Mesendoderm (in vitro differentiated cells): ENCODE results near the gene ZMYM2.

Source experiments
- DNase-seq: peaks from one replicate; pipeline ENCODE4 v3.0.0; 2013
- H2AK5ac ChIP-seq: 2 replicates; pipeline ENCODE4 v1.6.1; 2013; ENCODE audit warnings: low read length, inconsistent platforms
- H2BK120ac ChIP-seq: 2 replicates; pipeline ENCODE4 v1.6.1; 2013; ENCODE audit warnings: low read depth, mild to moderate bottlenecking, low read length, moderate library complexity, mixed read lengths
- H2BK15ac ChIP-seq: replicated peaks from 2 replicates; pipeline ENCODE4 v1.6.1; 2013; ENCODE audit warnings: low read depth, mild to moderate bottlenecking, moderate library complexity
- H2BK5ac ChIP-seq: 2 replicates; pipeline ENCODE4 v1.6.1; 2013; ENCODE audit warnings: low read length, inconsistent platforms
- H3K18ac ChIP-seq: 2 replicates; pipeline ENCODE4 v1.6.1; 2013; ENCODE audit warnings: mild to moderate bottlenecking, low read length, mixed read lengths
- H3K23ac ChIP-seq: one replicate; pipeline ENCODE4 v1.6.1; 2013; ENCODE audit warnings: low read length
- H3K27ac ChIP-seq: 2 replicates; pipeline ENCODE4 v1.5.1; 2013; ENCODE audit warnings: low read depth, mild to moderate bottlenecking, inconsistent platforms, low read length, moderate library complexity
- H3K27me3 ChIP-seq: 2 replicates; pipeline ENCODE4 v1.6.1; 2013; ENCODE audit warnings: low read length, control low read depth, mild to moderate bottlenecking, inconsistent platforms; ENCODE audit not compliant: insufficient read depth, poor library complexity
- H3K36me3 ChIP-seq: 2 replicates; pipeline ENCODE4 v1.6.1; 2013; ENCODE audit warnings: low read length, inconsistent platforms; ENCODE audit not compliant: control insufficient read depth, insufficient read depth
- H3K4ac ChIP-seq: one replicate; pipeline ENCODE4 v1.6.1; 2013; ENCODE audit warnings: low read depth, mild to moderate bottlenecking, low read length, moderate library complexity
- H3K4me1 ChIP-seq: 2 replicates; pipeline ENCODE4 v1.6.1; 2013; ENCODE audit warnings: low read depth, low read length, inconsistent platforms; ENCODE audit not compliant: control insufficient read depth
- H3K4me2 ChIP-seq: 2 replicates; pipeline ENCODE4 v1.6.1; 2013; ENCODE audit warnings: low read length
- H3K4me3 ChIP-seq: 2 replicates; pipeline ENCODE4 v1.5.1; 2013; ENCODE audit warnings: mild to moderate bottlenecking, low read length
- H3K56ac ChIP-seq: one replicate; pipeline ENCODE4 v1.6.1; 2013; ENCODE audit warnings: low read length
- H3K79me1 ChIP-seq: 2 replicates; pipeline ENCODE4 v1.6.1; 2013; ENCODE audit warnings: low read length, inconsistent platforms
- H3K79me2 ChIP-seq: 2 replicates; pipeline ENCODE4 v1.6.1; 2013; ENCODE audit warnings: mild to moderate bottlenecking, low read length; ENCODE audit not compliant: control insufficient read depth, insufficient read depth
- H3K9ac ChIP-seq: 2 replicates; pipeline ENCODE4 v1.6.1; 2013; ENCODE audit warnings: low read length, inconsistent platforms
- H4K5ac ChIP-seq: one replicate; pipeline ENCODE4 v1.6.1; 2013; ENCODE audit warnings: low read length
- H4K8ac ChIP-seq: one replicate; pipeline ENCODE4 v1.6.1; 2013; ENCODE audit warnings: low read depth, mild to moderate bottlenecking, control low read depth, low read length, moderate library complexity
- WGBS: extraction: QIAGEN DNeasy Blood & Tissue Kit; methylation state at CpG from one replicate; pipeline ENCODE4 v1.1.7; 2013; ENCODE audit warnings: low lambda C conversion rate, missing lambda C conversion rate; ENCODE audit not compliant: insufficient coverage; ENCODE audit errors: extremely low coverage; 5-methylcytosine and 5-hydroxymethylcytosine counted together

Gene ZMYM2

DNA sequence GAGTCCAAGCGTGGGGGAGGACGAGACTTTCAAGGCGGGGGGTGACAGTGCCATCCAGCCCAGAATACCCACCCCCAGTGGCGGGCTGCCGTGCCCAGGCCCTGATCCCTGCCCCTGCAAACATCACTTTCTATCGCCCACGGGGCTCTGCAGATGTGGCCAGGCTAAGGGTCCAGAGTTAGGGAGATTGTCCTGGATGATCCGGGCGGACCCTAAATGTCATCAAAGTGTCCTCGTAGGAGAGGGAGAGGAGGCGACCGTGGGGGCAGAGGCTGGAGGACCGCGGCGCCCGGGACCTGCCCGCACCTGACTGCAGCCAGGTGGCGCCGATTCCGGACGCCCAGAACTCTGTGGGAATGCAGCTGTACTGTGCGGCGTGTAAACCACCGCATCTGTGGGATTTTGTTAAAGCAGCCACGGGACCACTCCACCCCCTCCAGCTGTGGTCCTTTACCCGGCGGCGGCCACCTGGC is 170.0 kb downstream of the ZMYM2 start:
- H3K4me1 ChIP-seq = no peaks in the 10 kb centered on the region
- no peak overlapping the region for H2BK5ac ChIP-seq
- no peaks in the 10 kb centered on the region for H3K36me3 ChIP-seq
- no peak overlapping the region for H4K8ac ChIP-seq
- H3K27me3 ChIP-seq = no peaks in the 10 kb centered on the region
- no peaks in the 10 kb centered on the region for H3K79me2 ChIP-seq
- H4K5ac ChIP-seq = no peak overlapping the region
- no peak overlapping the region for H2AK5ac ChIP-seq
- no peak overlapping the region for H2BK15ac ChIP-seq
- H3K23ac ChIP-seq = no peak overlapping the region
- no peak overlapping the region for H2BK120ac ChIP-seq
- no peak for DNase-seq
- WGBS = no CpG with 5 or more reads among the region's 28 CpGs
- peak overlapping the region; percentile 98 for H3K4me2 ChIP-seq
- H3K4me3 ChIP-seq = peak overlapping the region; percentile 30
- peak overlapping the region; percentile 93 for H3K56ac ChIP-seq
- no peak overlapping the region for H3K18ac ChIP-seq
- H3K79me1 ChIP-seq = no peaks in the 10 kb centered on the region
- no peak overlapping the region for H3K27ac ChIP-seq
- no peak overlapping the region for H3K4ac ChIP-seq
- H3K9ac ChIP-seq = peak overlapping the region; percentile 86

- Histone ChIP-seq H3K4me2 (no peak overlapping the region), H3K27me3 (no peaks in the 10 kb centered on the region), H3K4me3 (no peak overlapping the region), H3K79me2 (no peaks in the 10 kb centered on the region), H3K23ac (no peak overlapping the region), H3K18ac (no peak overlapping the region), H2BK5ac (no peak overlapping the region), H3K9ac (no peak overlapping the region), H2AK5ac (no peak overlapping the region), H4K8ac (no peak overlapping the region), H3K4me1 (no peaks in the 10 kb centered on the region), H2BK120ac (no peak overlapping the region), H3K4ac (no peak overlapping the region), H3K56ac (no peak overlapping the region), H3K79me1 (no peaks in the 10 kb centered on the region), H3K27ac (no peak overlapping the region), H3K36me3 (no peaks in the 10 kb centered on the region), H4K5ac (no peak overlapping the region), H2BK15ac (no peak overlapping the region)
- WGBS = no CpG with 5 or more reads among the region's 18 CpGs
- DNase-seq = no peak
Observed at GRCh38 chr13:20129076-20129475, 170.5 kb downstream of the ZMYM2 start.

GRCh38 chr13:20130012-20130411 is 171.5 kb downstream of the ZMYM2 start:
- H3K27ac ChIP-seq = no peak overlapping the region
- no peak overlapping the region for H3K4me2 ChIP-seq
- no peak overlapping the region for H2BK120ac ChIP-seq
- H2AK5ac ChIP-seq = no peak overlapping the region
- H3K79me2 ChIP-seq = no peaks in the 10 kb centered on the region
- no peak overlapping the region for H4K5ac ChIP-seq
- no peak overlapping the region for H3K9ac ChIP-seq
- H3K4me3 ChIP-seq = no peak overlapping the region
- no peak overlapping the region for H3K56ac ChIP-seq
- H3K36me3 ChIP-seq = no peaks in the 10 kb centered on the region
- no peaks in the 10 kb centered on the region for H3K4me1 ChIP-seq
- no peak overlapping the region for H3K18ac ChIP-seq
- H3K4ac ChIP-seq = no peak overlapping the region
- DNase-seq = no peak
- no CpG with 5 or more reads among the region's 2 CpGs for WGBS
- H3K23ac ChIP-seq = no peak overlapping the region
- no peaks in the 10 kb centered on the region for H3K27me3 ChIP-seq
- no peak overlapping the region for H4K8ac ChIP-seq
- no peak overlapping the region for H2BK5ac ChIP-seq
- no peak overlapping the region for H2BK15ac ChIP-seq
- H3K79me1 ChIP-seq = no peaks in the 10 kb centered on the region

GRCh38 chr13:20130652-20131051 is 172.1 kb downstream of the ZMYM2 start:
- H3K36me3 ChIP-seq = no peaks in the 10 kb centered on the region
- H2BK15ac ChIP-seq = no peak overlapping the region
- no peak overlapping the region for H4K5ac ChIP-seq
- no peak overlapping the region for H3K4me2 ChIP-seq
- DNase-seq = no peak
- H3K4ac ChIP-seq = no peak overlapping the region
- no peaks in the 10 kb centered on the region for H3K27me3 ChIP-seq
- no peak overlapping the region for H4K8ac ChIP-seq
- H2BK120ac ChIP-seq = no peak overlapping the region
- no peak overlapping the region for H2AK5ac ChIP-seq
- H3K4me3 ChIP-seq = no peak overlapping the region
- no peak overlapping the region for H3K23ac ChIP-seq
- H3K9ac ChIP-seq = no peak overlapping the region
- H3K79me1 ChIP-seq = no peaks in the 10 kb centered on the region
- H3K18ac ChIP-seq = no peak overlapping the region
- no peak overlapping the region for H2BK5ac ChIP-seq
- no peaks in the 10 kb centered on the region for H3K4me1 ChIP-seq
- H3K27ac ChIP-seq = no peak overlapping the region
- H3K56ac ChIP-seq = no peak overlapping the region
- H3K79me2 ChIP-seq = no peaks in the 10 kb centered on the region
- WGBS = 100% methylated on average over 1 of the region's 2 CpGs

DNA sequence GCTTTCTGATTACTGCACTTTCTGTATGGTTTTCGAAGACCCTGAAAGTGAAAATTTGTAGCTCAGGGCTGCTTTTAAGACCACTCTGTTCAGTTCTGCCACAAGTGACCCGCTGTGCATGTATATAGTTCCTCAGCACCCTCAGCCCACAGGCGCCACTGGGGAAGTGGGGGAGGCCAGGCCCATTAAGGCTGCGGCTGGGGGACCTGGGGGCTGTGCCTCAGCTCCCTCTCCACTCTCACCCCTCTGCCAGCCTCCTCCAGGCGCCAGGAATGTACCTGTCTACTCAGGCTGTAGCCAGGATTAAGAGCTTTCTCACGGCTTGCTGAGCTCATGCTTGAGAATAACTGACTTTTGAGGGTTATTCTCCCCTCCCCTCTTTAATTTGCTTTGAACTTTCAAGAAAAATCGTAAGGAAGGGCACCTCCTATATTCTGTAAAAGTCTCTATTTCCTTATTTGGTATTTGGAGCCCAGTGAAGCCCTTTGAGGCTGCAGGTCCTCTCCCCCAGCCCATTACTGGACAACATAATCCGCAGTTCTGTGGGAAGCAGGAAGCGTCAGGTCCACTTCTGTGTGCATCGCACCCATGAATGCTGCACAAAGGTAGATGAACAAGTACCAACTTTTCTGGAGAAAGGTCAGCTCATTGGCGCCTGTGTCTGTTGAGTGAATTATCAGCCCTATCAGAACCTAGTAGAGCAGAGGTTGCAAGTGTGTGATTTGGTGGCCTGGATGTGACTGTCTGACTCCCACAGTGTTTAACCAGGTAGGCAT is 172.7 kb downstream of the ZMYM2 start:
- Histone ChIP-seq H3K4ac (no peak overlapping the region), H3K27me3 (no peaks in the 10 kb centered on the region), H3K23ac (no peak overlapping the region), H3K36me3 (no peaks in the 10 kb centered on the region), H3K79me2 (no peaks in the 10 kb centered on the region), H4K5ac (no peak overlapping the region), H3K79me1 (no peaks in the 10 kb centered on the region), H2AK5ac (no peak overlapping the region), H3K9ac (no peak overlapping the region), H2BK120ac (no peak overlapping the region), H2BK5ac (no peak overlapping the region), H3K18ac (no peak overlapping the region), H2BK15ac (no peak overlapping the region), H3K27ac (no peak overlapping the region), H3K4me2 (no peak overlapping the region), H3K4me1 (no peaks in the 10 kb centered on the region), H3K56ac (no peak overlapping the region), H3K4me3 (no peak overlapping the region), H4K8ac (no peak overlapping the region)
- WGBS = no CpG with 5 or more reads among the region's 11 CpGs
- no peak for DNase-seq
